Measurements from ENCODE around the gene SHCBP1.
"Not testable (repeated sequence)": the region's sequence is repeated elsewhere in the genome, so short reads cannot be mapped to it uniquely, and the experiment has no call there.

The SHCBP1 gene

DNA sequence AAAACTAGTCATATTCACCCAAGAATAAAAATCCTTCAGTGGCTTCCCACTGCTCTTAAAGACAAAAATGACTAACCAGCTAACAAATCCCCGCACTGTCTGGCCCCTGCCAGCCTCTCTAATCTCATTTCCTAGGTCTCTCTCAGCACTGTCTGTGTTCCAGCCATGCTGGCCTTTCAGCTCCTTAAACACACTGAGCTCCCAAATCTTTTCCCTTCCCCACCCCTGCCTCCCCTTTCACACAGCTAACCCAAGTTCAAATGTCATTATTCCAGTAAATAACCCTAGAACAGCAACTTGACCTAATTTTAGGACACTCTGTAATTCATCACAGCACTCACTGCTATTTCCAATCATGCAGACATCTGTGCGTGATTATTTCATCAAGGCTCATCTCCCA, 7.8 kb downstream of the SHCBP1 start:
- no peak for DNase-seq

DNA sequence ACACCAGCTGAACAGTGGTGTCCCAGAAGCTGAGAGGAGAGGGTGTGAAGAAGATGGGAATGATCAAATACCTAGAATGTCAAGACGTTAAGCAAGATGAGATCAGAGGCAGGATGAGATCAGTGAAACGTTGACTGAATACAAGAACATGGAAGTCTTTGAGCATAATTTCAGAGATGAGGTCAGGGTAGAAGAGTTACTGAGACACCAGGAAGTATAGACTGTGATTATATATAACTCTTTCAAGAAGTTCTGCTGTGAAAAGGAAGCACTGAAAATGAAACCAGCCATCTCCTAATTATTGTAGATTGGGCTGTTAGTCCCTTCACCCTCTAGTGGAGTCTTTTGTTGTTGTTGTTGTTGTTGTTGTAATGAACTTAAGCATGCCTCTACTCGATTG, 9.1 kb downstream of the SHCBP1 start:
- DNase-seq = no peak

DNA sequence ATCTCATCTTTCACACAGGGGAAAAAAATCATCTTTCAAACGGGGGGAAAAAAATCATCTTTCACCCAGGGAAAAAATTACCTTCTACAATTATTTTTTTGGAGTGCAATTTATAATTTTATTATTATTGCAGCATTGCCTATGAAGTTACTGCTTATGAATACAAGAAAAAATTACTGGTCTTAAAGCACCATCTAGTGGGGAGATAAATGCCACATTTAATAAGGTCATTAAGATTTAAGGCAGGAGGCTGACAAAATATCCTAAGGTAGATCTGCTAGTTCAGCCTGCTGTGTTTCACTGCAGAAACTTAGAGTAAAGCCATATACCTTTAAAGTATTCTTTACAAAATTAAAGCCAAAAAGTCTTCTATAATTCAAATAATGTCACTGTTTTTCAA, 13.7 kb downstream of the SHCBP1 start:
- DNase-seq = no peak

DNA sequence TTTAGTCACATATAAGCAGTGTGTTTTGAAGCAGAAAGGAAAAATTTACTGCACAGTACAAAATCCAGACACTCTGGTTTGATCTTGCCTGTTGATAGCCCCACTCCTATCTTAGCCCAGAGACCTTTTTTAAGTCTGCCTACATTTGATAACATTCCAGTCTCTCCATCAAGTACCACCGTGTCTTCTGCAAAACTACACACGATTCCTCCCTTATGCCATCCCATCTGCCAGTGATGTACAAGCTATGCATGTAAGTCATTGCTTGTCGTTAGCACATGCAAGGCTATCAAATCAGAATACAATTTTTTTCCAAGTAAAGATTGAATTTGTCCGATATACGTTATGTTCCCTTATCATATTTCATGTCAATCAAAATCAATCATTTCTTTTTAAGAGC, 14.9 kb downstream of the SHCBP1 start:
- DNase-seq = no peak

DNA sequence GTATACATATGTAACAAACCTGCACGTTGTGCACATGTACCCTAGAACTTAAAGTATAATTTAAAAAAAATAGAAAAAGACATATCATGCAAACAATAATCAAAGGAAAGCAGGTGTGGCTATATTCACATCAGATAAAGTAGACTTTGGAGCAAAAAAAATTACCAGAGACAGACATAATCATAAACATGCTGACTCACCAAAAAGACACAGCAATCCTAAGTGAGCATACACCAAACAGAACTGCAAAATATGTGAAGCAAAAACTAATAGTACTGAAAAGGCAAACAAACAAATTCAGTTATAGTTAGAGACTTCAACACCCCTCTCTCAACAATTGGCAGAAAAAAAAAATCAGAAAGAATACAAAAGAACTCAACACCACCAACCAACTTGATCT, 29.9 kb downstream of the SHCBP1 start:
- DNase-seq = no peak

DNA sequence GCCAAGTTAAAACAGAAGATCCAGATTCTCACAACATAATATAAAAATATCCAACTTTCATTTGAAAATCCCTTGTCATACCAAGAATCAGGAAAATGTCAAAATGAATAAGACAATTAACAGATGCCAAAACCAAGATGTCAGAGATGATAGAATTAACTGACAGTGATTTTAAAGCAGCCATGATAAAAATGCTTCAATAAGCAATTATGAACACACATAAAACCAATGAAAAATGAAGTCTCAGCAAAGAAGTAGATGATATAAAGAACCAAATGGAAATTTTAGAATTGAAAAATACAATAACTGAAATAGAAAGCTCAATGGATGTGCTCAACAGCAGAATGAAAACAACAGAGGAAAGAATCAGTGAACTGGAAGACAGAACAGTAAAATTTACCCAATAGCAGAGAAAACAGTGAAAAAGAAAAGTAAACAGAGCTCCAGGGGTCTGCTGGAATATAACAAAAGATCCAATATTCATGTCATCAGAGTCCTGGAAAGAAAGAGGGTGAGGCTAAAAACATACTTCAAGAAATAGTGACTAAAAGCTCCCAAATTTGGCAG, 35.1 kb downstream of the SHCBP1 start:
- DNase-seq = no peak

DNA sequence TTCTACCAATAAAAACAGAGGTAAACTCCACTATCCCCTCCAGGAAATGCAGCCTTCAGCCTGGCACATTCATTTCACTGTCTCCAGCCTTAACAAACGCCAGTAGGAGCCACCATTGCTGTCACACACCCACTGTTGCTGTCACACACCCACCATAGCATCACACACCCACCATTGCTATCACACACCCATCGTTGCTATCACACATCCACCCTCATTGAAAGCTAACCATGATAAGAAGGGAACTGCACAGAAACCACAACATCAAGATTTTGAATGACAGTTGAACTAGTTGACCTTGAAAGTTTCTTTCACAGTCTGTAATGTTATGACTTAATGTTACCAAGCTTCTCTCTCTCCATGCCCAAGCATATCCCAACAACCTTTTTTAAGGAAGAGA, 38.1 kb downstream of the SHCBP1 start:
- no peak for DNase-seq

DNA sequence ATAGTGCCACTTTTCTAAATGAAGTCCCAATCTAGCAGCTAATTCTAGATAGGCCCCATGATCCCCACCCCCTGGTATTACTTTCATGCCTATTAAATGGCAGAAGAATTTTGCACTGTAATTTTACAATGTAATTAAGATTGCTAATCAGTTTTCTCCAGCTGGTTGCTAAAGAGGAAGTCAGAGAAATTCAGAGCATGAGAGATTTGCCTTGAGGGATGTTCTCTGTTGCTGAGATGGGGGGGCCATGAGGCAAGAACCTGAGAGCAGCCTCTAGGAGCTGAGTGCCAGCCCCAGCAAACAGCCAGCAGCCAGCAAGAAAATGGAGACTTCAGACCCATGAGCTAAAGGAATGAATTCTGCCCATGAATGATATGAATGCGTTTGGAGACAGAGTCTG, 38.9 kb downstream of the SHCBP1 start:
- DNase-seq = no peak

DNA sequence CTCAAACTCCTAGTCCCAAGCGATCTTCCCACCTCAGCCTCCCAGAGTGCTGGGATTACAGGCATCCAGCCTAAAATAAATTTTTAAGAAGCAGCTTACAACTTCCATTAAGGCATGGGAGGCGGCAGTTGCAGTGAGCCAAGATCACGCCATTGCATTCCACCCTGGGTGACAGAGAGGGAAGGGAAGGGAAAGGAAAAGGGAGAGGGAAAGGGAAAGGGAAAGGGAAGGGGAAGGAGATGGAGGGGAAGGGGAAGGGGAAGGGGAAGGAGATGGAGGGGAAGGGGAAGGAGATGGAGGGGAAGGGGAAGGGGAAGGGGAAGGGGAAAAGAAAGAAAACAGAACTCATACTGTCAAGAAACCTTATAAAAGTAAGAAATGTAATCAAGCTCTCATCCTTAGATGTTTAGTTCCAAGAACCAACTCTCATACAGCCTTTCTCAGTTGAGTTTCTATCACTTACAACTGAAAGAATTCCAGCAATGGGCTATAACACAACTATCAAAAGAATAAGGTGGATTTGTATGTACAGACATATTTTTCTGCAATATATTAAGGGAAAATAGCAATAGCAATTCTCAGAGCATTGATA, 43.1 kb downstream of the SHCBP1 start:
- DNase-seq = no peak

DNA sequence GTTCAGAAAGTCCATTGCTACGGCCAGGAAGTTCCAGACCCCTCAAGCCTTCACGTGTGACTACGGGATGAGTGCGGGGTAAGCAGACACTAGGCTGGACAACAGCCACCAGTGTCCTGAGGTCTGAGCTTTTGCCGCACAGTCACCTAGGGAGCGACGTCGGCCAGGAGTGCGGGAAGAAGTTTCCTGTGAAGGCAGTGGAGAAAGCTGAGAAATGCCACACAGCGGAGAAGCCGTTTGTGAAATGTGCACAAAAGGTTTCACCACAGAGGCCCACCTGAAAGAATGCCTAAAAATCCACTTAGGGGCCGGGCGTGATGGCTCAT, 47.4 kb downstream of the SHCBP1 start:
- no peak for DNase-seq

DNA sequence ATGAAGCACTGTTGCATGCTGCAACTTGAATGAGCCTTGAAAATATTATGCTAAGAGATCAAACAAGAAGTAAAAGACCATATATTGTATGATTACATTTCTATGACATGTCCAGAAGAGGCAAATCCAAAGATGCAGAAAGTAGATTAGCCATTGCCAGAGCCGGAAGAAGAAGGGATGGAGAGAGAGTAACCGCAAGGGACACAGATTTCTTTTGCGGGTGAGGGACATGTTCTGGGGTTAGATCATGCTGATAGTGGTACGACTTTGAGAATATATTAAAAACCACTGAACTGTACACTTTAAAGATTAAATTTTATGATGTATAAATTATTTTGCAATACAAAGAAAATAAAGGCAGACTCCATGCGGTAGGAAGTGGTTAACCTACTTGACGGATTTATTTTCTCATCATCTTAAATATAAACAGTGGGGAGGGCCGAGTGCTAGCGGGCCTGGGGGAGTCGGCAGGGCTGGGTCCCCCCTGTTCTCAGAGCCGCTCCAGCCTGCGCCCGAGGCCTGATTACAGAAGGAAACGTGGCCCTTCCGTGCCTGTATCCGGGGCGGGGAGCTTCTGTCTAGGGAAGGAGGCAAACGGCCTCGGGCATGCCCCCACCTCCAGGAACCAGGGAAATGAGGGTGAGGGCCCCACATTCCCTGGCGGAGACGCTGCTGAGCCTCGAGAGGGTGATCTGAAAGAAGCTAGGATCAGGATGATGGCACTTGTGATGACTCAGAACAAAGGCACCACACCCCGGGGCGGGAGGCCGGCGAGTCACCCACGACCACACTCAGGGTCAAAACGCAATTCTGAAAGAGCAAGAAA, 48.0 kb downstream of the SHCBP1 start:
- DNase-seq = no peak

DNA sequence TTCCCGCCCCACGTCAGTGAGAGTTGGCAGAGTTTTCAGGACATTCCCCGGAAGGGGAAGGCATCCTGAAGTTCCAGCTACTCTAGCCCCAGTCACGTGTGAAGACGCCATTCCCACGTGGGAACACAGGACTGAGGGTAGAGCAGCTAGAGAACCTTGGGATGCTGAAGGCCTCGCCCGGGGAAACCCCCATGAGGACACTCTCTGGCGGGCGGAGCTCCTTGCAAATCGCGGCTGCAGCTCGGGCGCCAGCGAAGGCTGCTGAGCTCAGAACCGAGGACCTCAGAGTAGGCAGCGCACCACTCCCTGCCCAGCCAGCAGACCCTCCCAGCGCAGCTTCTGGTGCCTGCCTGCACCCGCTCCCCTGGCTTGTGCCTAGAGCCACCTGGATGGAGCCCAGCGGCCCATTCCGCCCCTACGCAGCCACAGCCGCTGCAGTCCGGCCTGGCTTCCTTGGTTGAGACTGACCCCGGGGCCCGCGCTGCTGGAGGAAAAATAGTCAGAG, 51.9 kb downstream of the SHCBP1 start:
- no peak for DNase-seq

DNA sequence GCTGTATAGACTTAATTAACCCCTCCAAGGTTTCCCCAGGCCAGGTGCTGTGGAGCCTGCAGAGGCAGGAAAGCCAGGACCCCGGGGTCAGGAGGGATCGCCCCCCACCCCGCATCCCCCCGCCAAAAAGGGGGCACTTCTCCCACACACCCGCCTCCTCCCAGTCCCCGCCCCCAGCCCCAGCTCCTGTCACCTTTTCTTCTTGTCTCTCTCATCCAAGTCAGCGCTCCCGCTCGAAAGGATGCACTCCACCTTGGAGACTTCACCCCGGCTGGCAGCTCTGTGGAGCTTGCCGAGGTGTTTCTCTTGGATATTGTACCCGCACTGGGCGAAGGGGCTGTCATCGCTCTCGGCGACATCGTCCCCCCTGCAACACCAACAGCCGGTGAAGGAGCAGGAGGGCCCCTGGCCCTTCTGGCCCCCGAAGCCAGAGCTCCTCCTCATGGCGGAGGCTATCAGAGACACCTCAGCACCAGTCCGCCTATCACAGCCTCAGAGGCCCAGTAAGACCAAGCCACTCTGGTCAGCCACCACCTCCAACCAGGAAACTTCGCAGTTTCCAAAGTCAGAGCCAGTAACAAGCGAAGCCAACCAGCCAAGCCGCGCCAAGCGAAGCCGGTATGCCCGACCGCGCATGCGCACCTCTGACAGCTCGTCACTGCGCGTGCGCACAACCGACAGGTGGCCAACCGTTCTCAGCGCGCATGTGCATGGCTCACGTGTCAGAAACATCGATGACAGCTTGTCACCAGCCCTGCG, 52.5 kb downstream of the SHCBP1 start:
- no peak for DNase-seq

DNA sequence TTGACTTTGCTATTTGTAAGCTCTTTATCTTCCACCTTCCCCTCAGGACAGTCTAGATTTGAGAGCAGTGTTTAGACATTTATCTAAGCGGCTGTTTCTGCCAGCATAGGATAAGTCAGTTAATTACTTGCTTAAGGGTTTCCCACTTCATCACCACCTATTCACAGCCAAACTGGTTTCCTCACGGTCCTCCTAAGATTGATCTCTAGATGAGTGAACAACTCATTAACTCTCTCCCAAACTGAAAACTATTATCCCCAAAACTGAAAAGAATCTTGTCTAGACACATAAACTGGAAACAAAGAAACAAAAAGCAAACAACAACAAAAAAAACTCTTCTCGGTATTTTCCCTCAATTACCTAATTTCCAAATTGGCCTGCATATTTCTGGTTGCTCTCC, 58.2 kb downstream of the SHCBP1 start:
- no peak for DNase-seq

DNA sequence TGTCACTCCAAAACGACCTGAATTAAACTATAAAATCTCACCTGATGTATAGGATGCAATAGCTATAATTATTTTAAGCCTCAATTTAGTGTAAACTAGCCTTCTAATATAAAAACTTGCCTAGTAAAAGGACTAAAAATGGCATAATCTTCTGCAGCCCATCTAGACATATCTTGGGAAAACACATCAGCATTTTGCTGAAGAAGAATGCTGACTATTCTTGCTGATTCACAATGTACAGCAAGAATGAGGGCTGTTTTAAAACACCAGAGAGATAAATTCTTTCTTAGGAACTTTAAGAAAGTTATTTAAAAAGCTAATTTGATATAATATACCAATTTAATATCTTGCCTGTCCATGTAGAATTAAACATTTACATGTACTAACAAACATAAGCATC, 63.2 kb downstream of the SHCBP1 start:
- no peak for DNase-seq

DNA sequence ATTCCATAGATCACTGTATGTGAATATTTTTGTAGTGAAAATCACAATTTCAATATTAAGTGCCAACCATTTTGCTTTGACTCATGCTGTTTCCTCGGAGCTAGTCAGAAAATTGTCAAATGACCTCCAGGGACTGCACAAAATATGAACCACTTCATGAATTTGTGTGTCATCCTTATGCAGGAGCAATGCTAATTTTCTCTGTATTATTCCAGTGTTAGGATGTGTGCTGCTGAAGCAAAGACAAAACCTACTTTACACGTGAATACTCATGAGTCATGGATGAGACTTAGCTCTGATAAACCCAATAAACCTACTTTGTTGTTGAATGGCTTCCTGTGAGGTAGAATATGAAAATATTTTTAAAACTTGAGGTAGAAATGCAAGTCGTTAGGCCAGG, 65.2 kb downstream of the SHCBP1 start:
- DNase-seq = no peak

DNA sequence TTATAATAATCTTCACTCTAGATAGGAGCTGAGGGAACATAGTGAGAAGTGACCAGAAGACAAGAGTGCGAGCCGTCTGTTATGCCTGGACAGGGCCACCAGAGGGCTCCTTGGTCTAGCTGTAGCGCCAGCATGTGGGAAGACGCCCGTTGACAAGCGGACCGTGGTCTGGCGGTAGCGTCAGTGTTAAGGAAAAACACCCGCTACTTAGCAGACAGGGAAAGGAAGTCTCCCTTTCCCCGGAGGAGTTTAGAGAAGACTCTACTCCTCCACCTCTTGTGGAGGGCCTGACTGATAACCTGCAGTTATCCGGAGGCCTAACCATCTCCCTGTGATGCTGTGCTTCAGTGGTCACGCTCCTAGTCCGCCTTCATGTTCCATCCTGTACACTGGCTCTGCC, 66.7 kb downstream of the SHCBP1 start:
- not testable (repeated sequence) for DNase-seq

DNA sequence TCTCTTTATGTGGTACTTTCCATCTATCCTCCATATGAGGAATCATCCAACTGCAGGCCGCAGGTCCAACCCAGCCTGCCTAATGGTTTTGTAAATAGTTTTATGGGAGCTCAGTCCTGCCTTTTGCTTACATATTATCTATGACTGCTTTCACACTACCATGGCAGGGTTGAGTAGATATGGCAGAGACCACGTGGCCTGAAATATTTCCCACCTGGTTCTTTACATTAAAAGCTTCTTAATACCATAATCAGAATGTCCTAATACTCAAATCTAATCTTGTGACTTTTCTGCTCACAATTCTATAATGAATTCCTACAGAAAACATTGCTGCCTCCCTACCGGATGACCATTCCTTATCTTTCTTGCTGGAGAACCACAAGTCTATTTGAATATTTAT, 71.7 kb downstream of the SHCBP1 start:
- DNase-seq = no peak
